Measurements from ENCODE around the gene OR1B1. TPM values are rescaled to one million over a fixed set of nuclear protein-coding genes. Genes with fewer than 3 reads are reported as not detected.
"Not testable (repeated sequence)": the region's sequence is repeated elsewhere in the genome, so short reads cannot be mapped to it uniquely, and the experiment has no call there.

The OR1B1 gene
- total RNA-seq (2014; rRNA removed; shearing (Covaris generic)) = not detected in 2 replicates

DNA sequence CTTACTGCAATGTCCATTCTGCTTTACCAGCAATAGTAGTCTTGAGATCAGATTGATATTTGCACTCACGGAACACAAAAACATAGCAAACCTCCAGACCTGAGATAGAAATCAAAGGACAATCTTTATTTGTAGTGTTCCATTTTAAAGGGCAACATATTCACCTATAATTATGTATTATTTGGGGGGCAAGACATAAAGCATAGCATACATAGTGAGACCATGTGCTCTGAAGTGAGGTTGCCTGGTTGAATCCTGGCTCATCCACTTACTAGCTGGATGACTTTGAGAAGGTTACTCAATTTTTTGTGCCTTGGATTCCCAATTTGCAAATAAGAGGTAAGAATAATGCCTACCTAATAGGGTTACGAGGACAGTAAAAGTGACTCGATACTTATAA is at the start of gene OR1B1:
Gene OR1B1 (minus strand): TSS at position 101 of the 400 bp plus-strand sequence.
- DNase-seq (ENCODE audit: low spot score) = no peak

DNA sequence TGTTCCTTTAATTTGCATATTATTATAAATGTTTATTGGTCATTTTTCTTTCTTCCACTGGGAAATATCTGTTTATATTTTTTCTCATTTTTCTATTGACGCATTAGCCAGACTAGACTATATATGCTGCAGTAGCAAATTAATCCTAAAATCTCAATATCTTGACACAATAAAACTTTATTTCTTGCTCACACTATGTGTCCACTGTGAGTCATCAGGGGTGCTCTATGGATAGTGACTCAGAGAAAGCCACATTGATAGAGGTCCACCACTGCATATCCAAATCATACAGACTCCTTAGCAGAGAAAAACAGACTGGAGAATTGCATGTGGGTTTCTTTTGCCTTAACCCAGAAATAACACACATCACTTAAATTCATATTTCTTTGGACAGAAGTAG is 38.3 kb upstream of the OR1B1 start:
- no peak for DNase-seq (ENCODE audit: low spot score)

DNA sequence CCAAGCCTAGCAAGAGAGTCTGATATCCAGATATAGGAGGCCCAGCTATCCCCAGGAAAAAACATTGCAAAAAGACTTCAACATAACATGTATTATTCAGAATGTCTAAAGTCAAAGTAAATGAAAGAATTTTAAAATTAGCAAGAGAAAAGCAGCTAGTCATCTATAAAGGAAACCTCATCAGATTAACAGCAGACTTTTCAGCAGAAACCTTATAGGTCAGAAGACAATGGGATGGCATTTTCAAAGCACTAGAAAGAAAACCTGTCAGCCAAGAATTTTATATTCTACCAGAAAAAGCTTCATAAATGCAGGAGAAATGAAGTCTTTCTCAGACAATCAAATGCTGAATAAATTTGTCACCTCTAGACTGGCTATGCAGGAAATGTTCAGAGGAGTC is 27.4 kb upstream of the OR1B1 start:
- DNase-seq (ENCODE audit: low spot score) = no peak

DNA sequence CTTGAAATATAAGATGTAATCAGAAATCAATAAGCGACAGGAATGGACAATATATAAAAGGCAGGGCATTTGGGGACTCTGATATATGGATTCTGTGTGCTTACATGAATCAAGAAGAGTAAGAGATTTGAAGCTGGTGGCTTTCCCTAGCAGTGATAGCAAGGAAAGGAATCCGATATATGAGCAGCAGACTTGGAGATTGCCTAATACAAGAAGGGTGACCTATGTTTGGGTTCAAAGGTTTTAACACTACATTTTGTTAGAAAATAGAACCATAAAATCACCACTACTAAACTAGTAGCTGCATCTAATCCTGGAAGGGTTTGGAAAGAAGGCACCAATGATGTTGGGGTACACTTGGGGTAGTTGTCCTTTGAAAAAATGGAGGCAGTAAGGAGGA is 15.1 kb upstream of the OR1B1 start:
- DNase-seq (ENCODE audit: low spot score) = no peak

DNA sequence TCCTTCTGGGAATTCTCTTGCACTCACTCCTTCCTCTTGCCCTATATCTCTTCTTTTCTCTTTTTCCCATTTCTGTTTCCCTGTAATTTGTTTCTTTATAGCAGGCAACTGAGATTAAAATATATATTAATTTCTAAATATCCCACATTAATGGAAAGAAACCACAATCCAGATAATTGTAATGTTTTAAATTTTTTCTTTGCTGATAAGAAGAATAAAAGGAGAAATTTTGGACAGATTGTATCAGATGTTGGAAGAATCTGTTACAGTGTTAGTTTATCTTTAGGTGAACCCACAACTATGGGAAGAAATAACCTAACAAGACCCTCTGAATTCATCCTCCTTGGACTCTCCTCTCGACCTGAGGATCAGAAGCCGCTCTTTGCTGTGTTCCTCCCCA is 4.0 kb upstream of the OR1B1 start, which contains the start of gene OR1L1:
Gene OR1L1 (plus strand): TSS at position 301 of the 400 bp plus-strand sequence. CDS start 0 bp downstream, at position 301.
- DNase-seq (ENCODE audit: low spot score) = no peak

DNA sequence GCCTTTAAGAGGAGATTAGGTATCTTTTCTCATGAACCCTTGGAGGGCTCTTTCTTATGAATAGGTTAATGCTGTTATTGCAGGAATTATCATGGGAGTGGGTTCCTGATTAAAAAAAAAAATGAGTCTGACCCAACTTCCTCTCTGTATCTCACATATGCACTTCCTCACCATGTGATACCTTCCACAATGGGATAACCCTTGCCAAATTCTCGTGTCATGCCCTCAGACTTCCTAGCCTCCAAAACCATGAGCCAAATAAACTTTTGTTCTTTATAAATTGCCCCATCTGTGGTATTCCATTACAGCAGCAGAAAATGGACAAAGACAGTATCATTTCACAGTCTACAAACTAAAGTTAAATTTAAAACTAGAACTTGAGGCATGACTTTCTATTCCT is 1.0 kb downstream of the OR1B1 start:
- no peak for DNase-seq (ENCODE audit: low spot score)

DNA sequence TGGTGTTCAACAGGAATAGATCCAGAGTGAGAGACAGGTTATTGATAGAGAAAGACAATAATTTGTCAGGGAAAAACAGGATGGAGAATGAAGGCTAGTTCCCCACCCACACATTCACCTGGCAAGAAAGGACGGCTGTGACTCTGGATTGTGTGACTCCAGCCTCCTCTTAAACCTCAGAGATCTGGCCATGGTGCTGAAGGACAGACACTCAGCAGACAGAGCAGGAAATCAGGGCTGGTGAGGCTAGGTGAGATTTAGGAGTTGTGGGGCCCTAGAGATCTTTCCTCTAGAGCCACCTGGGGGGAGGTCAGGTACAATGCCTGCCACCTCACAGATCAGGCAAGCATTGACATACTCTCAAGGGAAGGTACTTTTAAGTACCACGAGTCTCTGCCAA is 15.2 kb downstream of the OR1B1 start:
- no peak for DNase-seq (ENCODE audit: low spot score)

DNA sequence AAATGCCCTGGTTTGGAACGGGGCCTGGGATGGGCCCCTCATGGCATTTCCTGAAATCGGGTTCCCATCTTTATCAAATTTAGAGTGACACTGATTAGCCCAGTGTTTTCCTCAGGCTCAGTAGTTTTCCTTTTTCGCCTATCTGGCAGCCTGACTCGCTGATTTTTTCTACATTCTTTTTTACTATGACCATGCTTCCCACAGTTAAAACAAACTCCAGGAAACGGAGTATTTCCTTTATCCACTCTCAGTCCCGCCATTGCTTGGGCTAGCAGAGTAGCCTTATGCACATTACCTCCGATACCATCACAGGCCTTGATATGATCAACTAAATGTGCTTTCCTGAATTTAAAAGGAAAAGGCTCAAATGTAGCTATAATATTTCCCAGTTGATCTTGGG is 37.4 kb downstream of the OR1B1 start:
- DNase-seq (ENCODE audit: low spot score) = no peak

DNA sequence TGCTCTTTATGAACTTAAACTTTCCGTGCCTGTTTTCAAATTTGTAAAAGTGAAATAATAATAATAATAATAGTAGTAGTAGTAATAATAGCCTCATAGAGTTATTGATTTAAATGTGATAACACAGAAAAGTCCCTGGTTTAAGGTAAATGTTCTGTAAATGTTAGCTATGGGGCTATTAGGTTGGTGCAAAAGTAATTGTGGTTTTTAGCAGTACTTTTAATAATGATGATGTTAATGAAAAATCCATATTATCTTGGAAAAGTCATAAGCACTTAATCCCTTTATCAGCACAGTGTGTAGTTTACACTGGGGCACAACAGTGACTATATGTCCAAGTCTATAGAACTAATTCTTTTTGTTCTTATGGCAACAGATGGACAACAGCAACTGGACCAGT is 43.1 kb downstream of the OR1B1 start, which contains the start of gene OR1Q1:
Gene OR1Q1 (plus strand): TSS at position 377 of the 400 bp plus-strand sequence. CDS start 0 bp downstream, at position 377.
- DNase-seq (ENCODE audit: low spot score) = no peak

DNA sequence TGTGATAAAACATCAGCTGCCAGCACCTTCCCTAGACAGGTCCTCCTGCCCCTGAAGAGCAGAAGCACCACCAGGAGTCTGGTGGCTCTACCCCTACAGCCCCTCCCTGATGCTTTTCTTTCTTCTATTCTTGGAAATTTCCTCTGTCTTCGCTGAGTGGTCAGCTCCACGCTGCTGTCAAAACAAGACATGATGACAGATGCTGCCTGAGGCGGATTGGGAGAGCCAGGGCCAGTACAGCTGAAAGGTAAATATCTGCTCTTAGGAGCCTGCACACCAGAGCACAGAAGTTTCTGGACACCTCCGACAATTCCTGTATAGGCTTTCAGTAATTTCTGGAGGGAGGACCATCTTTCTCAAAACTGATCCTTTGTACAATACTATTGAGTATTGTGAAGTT is 47.6 kb downstream of the OR1B1 start:
- no peak for DNase-seq (ENCODE audit: low spot score)

DNA sequence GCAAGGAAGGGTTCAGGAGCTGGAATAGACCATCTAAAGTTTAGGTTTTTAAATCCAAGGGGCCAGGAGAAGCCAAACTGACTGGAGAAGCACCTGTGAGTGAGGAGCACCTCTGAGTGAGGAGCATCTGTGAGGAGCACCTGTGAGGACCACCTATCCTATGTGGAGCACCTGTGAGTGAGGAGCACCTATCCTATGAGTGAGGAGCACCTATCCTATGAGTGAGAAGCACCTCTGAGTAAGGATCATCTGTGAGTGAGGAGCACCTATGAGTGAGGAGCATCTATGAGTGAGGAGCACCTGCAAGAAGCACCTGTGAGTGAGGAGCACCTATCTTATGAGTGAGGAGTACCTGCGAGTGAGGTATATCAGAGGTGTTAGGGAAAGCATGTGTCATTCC is 50.8 kb downstream of the OR1B1 start:
- DNase-seq (ENCODE audit: low spot score) = no peak

DNA sequence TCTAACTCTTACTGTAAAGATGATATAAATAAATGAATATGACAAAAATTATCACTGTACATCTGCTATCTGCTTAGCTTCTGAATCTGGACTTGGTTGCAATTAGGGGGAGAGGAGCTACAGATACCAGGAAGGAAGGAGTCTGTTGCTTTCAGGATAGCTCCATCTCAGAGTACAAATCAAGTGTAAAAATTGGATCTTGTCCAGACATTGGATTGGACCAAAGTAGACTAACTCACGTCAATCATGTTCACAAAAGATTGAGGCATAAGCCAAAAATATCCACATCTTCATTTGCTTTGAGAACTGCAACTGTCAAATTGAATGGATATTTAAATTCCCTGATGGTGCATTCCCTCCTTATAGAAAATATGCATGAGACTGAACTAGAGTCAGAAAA is 51.7 kb downstream of the OR1B1 start:
- DNase-seq (ENCODE audit: low spot score) = no peak

DNA sequence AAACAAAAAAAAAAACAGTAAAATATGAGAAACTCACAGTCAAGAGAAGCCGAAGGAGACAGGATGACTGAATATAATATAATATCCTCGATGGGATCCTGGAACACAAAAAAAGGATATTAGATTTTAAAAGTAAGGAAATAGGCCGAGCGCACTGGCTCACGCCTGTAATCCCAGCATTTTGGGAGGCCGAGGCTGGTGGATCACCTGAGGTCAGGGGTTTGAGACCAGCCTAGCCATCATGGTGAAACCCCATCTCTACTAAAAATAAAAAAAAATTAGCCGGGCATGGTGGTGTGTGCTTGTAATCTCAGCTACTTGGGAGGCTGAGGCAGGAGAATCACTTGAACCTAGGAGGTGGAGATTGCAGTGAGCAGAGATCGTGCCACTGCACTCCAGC is 74.1 kb downstream of the OR1B1 start, which contains the start of gene OR1L8:
Gene OR1L8 (minus strand): TSS at position 101 of the 400 bp plus-strand sequence. CDS start 14,907 bp downstream, outside the sequence.
- not testable (repeated sequence) for DNase-seq (ENCODE audit: low spot score)

DNA sequence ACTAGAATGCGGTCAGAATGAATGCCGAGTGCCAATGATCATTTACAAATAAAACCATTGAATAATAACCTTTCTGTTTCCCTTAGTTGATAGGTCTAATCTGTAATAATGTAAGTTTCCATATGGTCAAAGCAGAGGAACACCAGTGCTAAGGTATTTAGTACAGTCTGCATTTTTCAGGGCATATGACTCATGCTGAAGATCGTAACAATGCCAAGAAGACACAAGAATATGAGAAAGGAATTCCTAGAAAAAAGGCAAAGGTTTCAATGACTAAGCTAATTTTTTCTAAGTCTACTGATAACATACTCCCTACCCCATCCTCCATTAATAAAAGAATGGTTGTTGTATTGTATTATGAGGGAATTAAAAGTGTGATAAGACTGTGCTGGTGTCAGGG is 77.1 kb downstream of the OR1B1 start:
- peak; percentile 90 for DNase-seq (ENCODE audit: low spot score)

DNA sequence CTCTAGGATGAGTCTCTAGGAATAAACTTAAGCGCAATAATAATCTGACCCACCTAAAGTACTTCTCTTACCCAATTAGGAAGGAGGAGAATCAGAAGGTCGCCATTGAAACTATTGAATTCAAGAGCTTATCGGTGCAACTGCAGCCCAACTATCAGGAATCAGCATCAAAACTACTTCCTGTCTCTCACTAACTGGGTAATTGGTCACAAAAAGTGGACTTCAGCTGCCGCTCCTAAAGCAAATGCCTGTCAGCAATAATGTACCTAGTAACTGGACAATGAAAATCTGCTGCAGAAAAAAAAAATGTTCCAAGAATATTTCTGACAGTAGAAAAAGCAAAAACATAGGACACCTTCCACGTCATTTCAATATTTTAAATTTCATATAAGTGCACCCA is 77.6 kb downstream of the OR1B1 start:
- no peak for DNase-seq (ENCODE audit: low spot score)

Other genes starting within 250 kb of the OR1B1 start
- not detected in 2 replicates for gene OR1J1, start 179.7 kb downstream of the OR1B1 start, total RNA-seq (2014; rRNA removed; shearing (Covaris generic))
- not detected in 2 replicates for gene OR1J2, start 146.8 kb downstream of the OR1B1 start, total RNA-seq (2014; rRNA removed; shearing (Covaris generic))
- gene OR1J4, start 138.5 kb downstream of the OR1B1 start, total RNA-seq (2014; rRNA removed; shearing (Covaris generic)) = not detected in 2 replicates
- not detected in 2 replicates for gene OR1N1, start 130.3 kb downstream of the OR1B1 start, total RNA-seq (2014; rRNA removed; shearing (Covaris generic))
- gene OR1N2, start 104.5 kb downstream of the OR1B1 start, total RNA-seq (2014; rRNA removed; shearing (Covaris generic)) = not detected in 2 replicates
- gene OR1L8, start 74.2 kb downstream of the OR1B1 start, total RNA-seq (2014; rRNA removed; shearing (Covaris generic)) = not detected in 2 replicates
- gene OR1Q1, start 42.9 kb downstream of the OR1B1 start, total RNA-seq (2014; rRNA removed; shearing (Covaris generic)) = not detected in 2 replicates
- not detected in 2 replicates for gene OR1L1, start 4.1 kb upstream of the OR1B1 start, total RNA-seq (2014; rRNA removed; shearing (Covaris generic))
- not detected in 2 replicates for gene OR1L3, start 17.5 kb upstream of the OR1B1 start, total RNA-seq (2014; rRNA removed; shearing (Covaris generic))
- gene OR1L4, start 66.4 kb upstream of the OR1B1 start, total RNA-seq (2014; rRNA removed; shearing (Covaris generic)) = not detected in 2 replicates
- not detected in 2 replicates for gene OR1L6, start 84.7 kb upstream of the OR1B1 start, total RNA-seq (2014; rRNA removed; shearing (Covaris generic))
- gene OR5C1, start 131.3 kb upstream of the OR1B1 start, total RNA-seq (2014; rRNA removed; shearing (Covaris generic)) = not detected in 2 replicates
- gene OR1K1, start 142.5 kb upstream of the OR1B1 start, total RNA-seq (2014; rRNA removed; shearing (Covaris generic)) = not detected in 2 replicates
- gene PDCL, start 171.0 kb upstream of the OR1B1 start, total RNA-seq (2014; rRNA removed; shearing (Covaris generic)) = 51.6 and 54.3 TPM in 2 replicates
- 59.9 and 62.0 TPM in 2 replicates for gene RC3H2, start 247.7 kb upstream of the OR1B1 start, total RNA-seq (2014; rRNA removed; shearing (Covaris generic))